Activated B cell treated with CpG ODN at 0.5 μM for 24 hours (primary cell): Measurements from ENCODE around the gene TREML4. TPM values are rescaled to one million over a fixed set of nuclear protein-coding genes. Genes with fewer than 3 reads are reported as not detected.

Experiments
- ATAC-seq: fragments of 200-7000 bp; cut with Tn5 transposase; one replicate; pipeline ENCODE4 v1.10.0; 2021; ENCODE audit warnings: low read depth, mild to moderate bottlenecking, moderate library complexity
- CTCF ChIA-PET: fragments of 350-600 bp; sonication (Branson Sonifier 250); formaldehyde crosslinking; loops from one replicate; lab custom pipeline; 2021; ENCODE audit warnings: antibody characterized with exemption; lab: Charles Lee
- POLR2A ChIA-PET: fragments of 350-600 bp; sonication (Branson Sonifier 250); formaldehyde crosslinking; loops from one replicate; lab custom pipeline; 2021; ENCODE audit warnings: antibody characterized with exemption; lab: Charles Lee
- DNase-seq: peaks from one replicate; pipeline ENCODE4 v3.0.0; 2022
- H3K27ac Mint-ChIP-seq: one replicate; pipeline ENCODE4 v1.8.0; 2020; ENCODE audit warnings: mixed read lengths
- H3K27me3 Mint-ChIP-seq: one replicate; pipeline ENCODE4 v1.8.0; 2021; ENCODE audit warnings: mixed read lengths
- H3K36me3 Mint-ChIP-seq: one replicate; pipeline ENCODE4 v1.8.0; 2021; ENCODE audit warnings: low read depth, mixed read lengths
- H3K4me1 Mint-ChIP-seq: one replicate; pipeline ENCODE4 v1.8.0; 2021; ENCODE audit warnings: mixed read lengths
- H3K4me3 Mint-ChIP-seq: one replicate; pipeline ENCODE4 v1.8.0; 2020; ENCODE audit warnings: mild to moderate bottlenecking, mixed read lengths
- H3K9me3 Mint-ChIP-seq: one replicate; pipeline ENCODE4 v1.8.0; 2020; ENCODE audit warnings: mixed read lengths
- intact Hi-C: fragments of 100-400 bp; cut with micrococcal nuclease; formaldehyde crosslinking; loops from one replicate; pipeline ENCODE4 v1.15.1; 2024
- total RNA-seq: library from RNA; stranded (reverse); gene quantifications from 2 replicates; pipeline ENCODE4 v1.2.3, GENCODE V29; 2022
- TF ChIP-seq, protein P1 (sequence below): fragments of 200-600 bp; IDR thresholded peaks from one replicate; pipeline ENCODE4 v1.8.0; 2022; ENCODE audit warnings: antibody characterized with exemption, mild to moderate bottlenecking

TREML4 gene
- total RNA-seq, 1 donor from 2014 or later: not detected

DNA sequence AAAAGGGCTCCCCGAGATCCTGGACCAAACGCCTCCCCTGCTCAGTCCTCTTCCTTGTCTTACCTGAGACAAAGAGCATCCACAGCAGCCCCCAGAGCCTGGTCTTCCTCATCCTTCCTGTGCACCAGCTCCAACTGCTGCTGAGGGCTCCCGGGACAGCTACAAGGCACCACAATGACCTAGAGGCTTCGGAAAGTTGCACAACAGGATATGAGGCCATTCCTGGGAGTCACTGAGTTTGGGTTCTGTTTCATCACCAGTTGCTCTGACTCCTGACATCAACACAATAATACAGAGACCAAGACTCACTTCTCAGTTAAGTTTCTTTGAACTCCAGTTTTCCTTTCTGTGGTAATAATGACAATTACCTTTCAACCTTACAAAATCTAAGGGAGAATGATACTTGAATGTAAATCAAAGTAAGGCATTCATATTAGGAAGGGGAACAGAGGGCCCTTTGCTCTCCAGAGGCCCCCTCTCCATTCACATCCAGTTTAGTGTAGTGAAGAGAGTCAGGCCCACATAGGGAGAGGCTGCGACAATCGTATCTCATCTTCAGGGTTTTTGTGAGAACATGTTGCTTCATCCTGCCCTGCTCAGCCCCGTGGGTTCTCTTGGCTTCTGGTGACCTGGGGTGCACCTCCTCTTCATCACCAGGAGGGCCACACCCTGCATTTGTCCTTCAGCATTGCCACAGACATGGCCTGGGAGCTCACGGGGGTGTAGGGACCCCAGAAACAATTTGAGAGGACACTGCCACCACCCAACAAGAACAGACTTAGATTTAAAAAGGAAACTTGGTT, 58.6 kb downstream of the TREML4 start, which contains the start of gene TREM1:
TREM1 (minus strand) TSS at position 139 of the 803 bp plus-strand sequence; CDS start at position 112, 27 bp downstream.
- Mint-ChIP-seq H3K27me3 (peaks cover 6% of the 10 kb centered on the region), H3K9me3 (no peaks in the 10 kb centered on the region), H3K4me3 (no peak within 1 kb of the TSS), H3K4me1 (peaks cover 6% of the 10 kb centered on the region), H3K36me3 (no peaks in the 10 kb centered on the region), H3K27ac (no peak within 1 kb of the TSS)
- ChIA-PET POLR2A (no interaction called here), CTCF (no interaction called here)
- intact Hi-C loops: no loop called here
- DNase-seq (no peak), ATAC-seq (no peak)
- TF ChIP-seq, protein P1, sequence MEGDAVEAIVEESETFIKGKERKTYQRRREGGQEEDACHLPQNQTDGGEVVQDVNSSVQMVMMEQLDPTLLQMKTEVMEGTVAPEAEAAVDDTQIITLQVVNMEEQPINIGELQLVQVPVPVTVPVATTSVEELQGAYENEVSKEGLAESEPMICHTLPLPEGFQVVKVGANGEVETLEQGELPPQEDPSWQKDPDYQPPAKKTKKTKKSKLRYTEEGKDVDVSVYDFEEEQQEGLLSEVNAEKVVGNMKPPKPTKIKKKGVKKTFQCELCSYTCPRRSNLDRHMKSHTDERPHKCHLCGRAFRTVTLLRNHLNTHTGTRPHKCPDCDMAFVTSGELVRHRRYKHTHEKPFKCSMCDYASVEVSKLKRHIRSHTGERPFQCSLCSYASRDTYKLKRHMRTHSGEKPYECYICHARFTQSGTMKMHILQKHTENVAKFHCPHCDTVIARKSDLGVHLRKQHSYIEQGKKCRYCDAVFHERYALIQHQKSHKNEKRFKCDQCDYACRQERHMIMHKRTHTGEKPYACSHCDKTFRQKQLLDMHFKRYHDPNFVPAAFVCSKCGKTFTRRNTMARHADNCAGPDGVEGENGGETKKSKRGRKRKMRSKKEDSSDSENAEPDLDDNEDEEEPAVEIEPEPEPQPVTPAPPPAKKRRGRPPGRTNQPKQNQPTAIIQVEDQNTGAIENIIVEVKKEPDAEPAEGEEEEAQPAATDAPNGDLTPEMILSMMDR: no peak

GRCh38 chr6:41288030-41288753, 60.0 kb downstream of the TREML4 start:
- H3K27me3 Mint-ChIP-seq: peaks cover 4% of the 10 kb centered on the region
- POLR2A ChIA-PET: no interaction called here
- DNase-seq (no peak), ATAC-seq (peak; percentile 34)
- CTCF ChIA-PET: no interaction called here
- H3K4me3 Mint-ChIP-seq: no peak overlapping the region
- H3K27ac Mint-ChIP-seq: peak overlapping the region; percentile 24
- H3K4me1 Mint-ChIP-seq: peaks cover 6% of the 10 kb centered on the region
- intact Hi-C loops: no loop called here
- no peaks in the 10 kb centered on the region for H3K9me3 Mint-ChIP-seq
- TF ChIP-seq, protein P1: no peak
- no peaks in the 10 kb centered on the region for H3K36me3 Mint-ChIP-seq

Other genes with a start within 250 kb of the TREML4 start
- gene UNC5CL, start 189.1 kb upstream of the TREML4 start, total RNA-seq: 1.7 and 2.2 TPM in 2 replicates
- gene TSPO2, start 185.9 kb upstream of the TREML4 start, total RNA-seq: not detected in 2 replicates
- not detected in 2 replicates for gene APOBEC2, start 175.1 kb upstream of the TREML4 start, total RNA-seq
- gene OARD1, start 156.0 kb upstream of the TREML4 start, total RNA-seq: 30.7 and 37.1 TPM in 2 replicates
- 33.7 and 35.1 TPM in 2 replicates for gene NFYA, start 155.4 kb upstream of the TREML4 start, total RNA-seq
- not detected in 2 replicates for gene TREML1, start 74.0 kb upstream of the TREML4 start, total RNA-seq
- gene TREM2, start 65.2 kb upstream of the TREML4 start, total RNA-seq: not detected in 2 replicates
- gene TREML2, start 27.2 kb upstream of the TREML4 start, total RNA-seq: 10.2 and 10.3 TPM in 2 replicates
- 0.81 TPM in 1 of 2 replicates, not detected in the other for gene TREM1, start 58.3 kb downstream of the TREML4 start, total RNA-seq
- not detected in 2 replicates for gene NCR2, start 107.3 kb downstream of the TREML4 start, total RNA-seq